Ectodermal cell (in vitro differentiated cells): ENCODE data around the gene PLEKHA7.
"Not testable (repeated sequence)": the region's sequence is repeated elsewhere in the genome, so short reads cannot be mapped to it uniquely, and the experiment has no call there.

ENCODE experiments used
- H3K27ac ChIP-seq: 2 replicates; pipeline ENCODE4 v1.7.0; 2013; ENCODE audit warnings: mild to moderate bottlenecking, low read depth, low read length; ENCODE audit not compliant: insufficient read depth, poor library complexity, severe bottlenecking
- H3K27me3 ChIP-seq: 2 replicates; pipeline ENCODE4 v1.7.0; 2013; ENCODE audit warnings: mild to moderate bottlenecking, low read length; ENCODE audit not compliant: insufficient read depth, control insufficient read depth, poor library complexity, severe bottlenecking
- H3K36me3 ChIP-seq: one replicate; pipeline ENCODE4 v1.7.0; 2013; ENCODE audit warnings: low read length; ENCODE audit not compliant: control insufficient read depth, insufficient read depth
- H3K4me1 ChIP-seq: one replicate; pipeline ENCODE4 v1.7.0; 2013; ENCODE audit warnings: low read length; ENCODE audit not compliant: control insufficient read depth, insufficient read depth
- H3K4me3 ChIP-seq: 2 replicates; pipeline ENCODE4 v1.7.0; 2013; ENCODE audit warnings: low read depth, low read length, control low read depth; ENCODE audit not compliant: insufficient read depth
- H3K9me3 ChIP-seq: 2 replicates; pipeline ENCODE4 v1.7.0; 2013; ENCODE audit warnings: mild to moderate bottlenecking, low read length, moderate library complexity; ENCODE audit not compliant: control insufficient read depth
- WGBS, 2 experiments: methylation state at CpG; one replicate each; pipeline ENCODE4 v1.1.7; 2013; ENCODE audit warnings: missing lambda C conversion rate in 2 of 2; 5-methylcytosine and 5-hydroxymethylcytosine counted together

PLEKHA7 gene

GRCh38 chr11:16918543-16919182 lies 95.6 kb downstream of the PLEKHA7 start:
- peaks cover 11% of the 10 kb centered on the region for H3K4me1 ChIP-seq
- not testable (repeated sequence) for H3K36me3 ChIP-seq, H3K9me3 ChIP-seq, H3K27ac ChIP-seq, H3K4me3 ChIP-seq
- peaks cover 21% of the 10 kb centered on the region for H3K27me3 ChIP-seq
- WGBS, 2 experiments = 88 to 96% methylated on average over 6 of the region's 6 CpGs

GRCh38 chr11:16917941-16918340 lies 96.3 kb downstream of the PLEKHA7 start:
- H3K4me1 ChIP-seq = peaks cover 18% of the 10 kb centered on the region
- WGBS, 2 experiments = 92 to 93% methylated on average over 4 of the region's 4 CpGs
- no peak overlapping the region for H3K27ac ChIP-seq
- no peak overlapping the region for H3K4me3 ChIP-seq
- H3K27me3 ChIP-seq = peaks cover 13% of the 10 kb centered on the region
- H3K36me3 ChIP-seq = no peaks in the 10 kb centered on the region
- H3K9me3 ChIP-seq = no peaks in the 10 kb centered on the region

- WGBS, 2 experiments = 58% methylated on average over 3 of the region's 3 CpGs
- Histone ChIP-seq H3K4me1 (peaks cover 13% of the 10 kb centered on the region), H3K36me3 (no peaks in the 10 kb centered on the region), H3K27me3 (no peaks in the 10 kb centered on the region), H3K9me3 (no peaks in the 10 kb centered on the region), H3K27ac (no peak overlapping the region), H3K4me3 (no peak overlapping the region)
Observed at GRCh38 chr11:16912692-16913111, 101.5 kb downstream of the PLEKHA7 start.

- no peak overlapping the region for H3K27ac ChIP-seq
- no peaks in the 10 kb centered on the region for H3K9me3 ChIP-seq
- no peak overlapping the region for H3K4me3 ChIP-seq
- H3K27me3 ChIP-seq = no peaks in the 10 kb centered on the region
- H3K36me3 ChIP-seq = no peaks in the 10 kb centered on the region
- peaks cover 13% of the 10 kb centered on the region for H3K4me1 ChIP-seq
- 93 to 97% methylated on average over 4 of the region's 4 CpGs for WGBS, 2 experiments
Observed at GRCh38 chr11:16911658-16912057, 102.6 kb downstream of the PLEKHA7 start.

- Histone ChIP-seq H3K9me3 (no peaks in the 10 kb centered on the region), H3K4me3 (no peak overlapping the region), H3K4me1 (peaks cover 13% of the 10 kb centered on the region), H3K27ac (no peak overlapping the region), H3K36me3 (no peaks in the 10 kb centered on the region), H3K27me3 (no peaks in the 10 kb centered on the region)
- WGBS, 2 experiments = 80 to 90% methylated on average over 4 of the region's 4 CpGs
Observed at GRCh38 chr11:16911186-16911585, 103.0 kb downstream of the PLEKHA7 start.

- no peaks in the 10 kb centered on the region for H3K36me3 ChIP-seq
- H3K4me1 ChIP-seq = peaks cover 13% of the 10 kb centered on the region
- H3K27me3 ChIP-seq = no peaks in the 10 kb centered on the region
- no peak overlapping the region for H3K27ac ChIP-seq
- H3K9me3 ChIP-seq = no peaks in the 10 kb centered on the region
- H3K4me3 ChIP-seq = no peak overlapping the region
- 94 to 100% methylated on average over 3 of the region's 3 CpGs for WGBS, 2 experiments
Observed at GRCh38 chr11:16909359-16910035, 104.7 kb downstream of the PLEKHA7 start.

GRCh38 chr11:16905375-16905774 lies 108.8 kb downstream of the PLEKHA7 start:
- Histone ChIP-seq H3K4me3 (no peak overlapping the region), H3K4me1 (no peaks in the 10 kb centered on the region), H3K36me3 (no peaks in the 10 kb centered on the region), H3K27me3 (peaks cover 5% of the 10 kb centered on the region), H3K27ac (no peak overlapping the region), H3K9me3 (no peaks in the 10 kb centered on the region)
- no CpG with 5 or more reads among the region's 1 CpG for WGBS, 2 experiments

GRCh38 chr11:16904761-16905160 lies 109.5 kb downstream of the PLEKHA7 start:
- H3K27ac ChIP-seq, H3K36me3 ChIP-seq, H3K27me3 ChIP-seq, H3K4me1 ChIP-seq, H3K9me3 ChIP-seq, H3K4me3 ChIP-seq: not testable (repeated sequence)
- 88 to 89% methylated on average over 1 of the region's 2 CpGs for WGBS, 2 experiments

GRCh38 chr11:16902781-16903378 lies 111.3 kb downstream of the PLEKHA7 start:
- Histone ChIP-seq H3K27me3 (peaks cover 12% of the 10 kb centered on the region), H3K9me3 (no peaks in the 10 kb centered on the region), H3K36me3 (no peaks in the 10 kb centered on the region), H3K27ac (no peak overlapping the region), H3K4me3 (no peak overlapping the region), H3K4me1 (peaks cover 4% of the 10 kb centered on the region)
- 72 to 85% methylated on average over 2 of the region's 2 CpGs for WGBS, 2 experiments

GRCh38 chr11:16902182-16902581 lies 112.0 kb downstream of the PLEKHA7 start:
- H3K27ac ChIP-seq = no peak overlapping the region
- no peaks in the 10 kb centered on the region for H3K9me3 ChIP-seq
- H3K4me1 ChIP-seq = peaks cover 11% of the 10 kb centered on the region
- H3K27me3 ChIP-seq = peaks cover 12% of the 10 kb centered on the region
- H3K36me3 ChIP-seq = no peaks in the 10 kb centered on the region
- WGBS, 2 experiments = 82 to 87% methylated on average over 6 of the region's 6 CpGs
- no peak overlapping the region for H3K4me3 ChIP-seq
